Measurements from ENCODE around the gene GABBR2. TPM values are rescaled to one million over a fixed set of nuclear protein-coding genes. Genes with fewer than 3 reads are reported as not detected.

The GABBR2 gene
- total RNA-seq, 1 experiment from 2014 or later: 0.76 TPM

GRCh38 chr9:98370300-98370975 lies 338.3 kb downstream of the GABBR2 start:
- no peak overlapping the region for H3K4me2 ChIP-seq
- H3K79me2 ChIP-seq (ENCODE audit: low read depth): no peaks in the 10 kb centered on the region
- POLR2A ChIA-PET (ENCODE audit: unreplicated experiment): no interaction called here
- BruUV-seq (replicated peaks): no TSS peak
- TF ChIP-seq CTCF (conservative IDR thresholded peaks at IDR 0.05): no peak
- no peak for TF ChIP-seq EZH2 (IDR thresholded peaks at IDR 0.05; ENCODE audit: low read depth)
- no peak for DNase-seq
- CTCF ChIA-PET: no interaction called here
- H3K27ac ChIP-seq: no peak overlapping the region
- peaks cover 10% of the 10 kb centered on the region for H3K9me3 ChIP-seq (ENCODE audit: insufficient read depth, low read depth)
- peaks cover 25% of the 10 kb centered on the region for H3K4me1 ChIP-seq (replicated peaks; ENCODE audit: insufficient read depth)
- no peaks in the 10 kb centered on the region for H3K27me3 ChIP-seq (ENCODE audit: insufficient read depth, low read depth)
- H3K4me3 ChIP-seq: no peak overlapping the region
- H3K9me2 ChIP-seq (ENCODE audit: insufficient read depth): no peaks in the 10 kb centered on the region
- H2AFZ ChIP-seq: no peak overlapping the region
- H3F3A ChIP-seq (ENCODE audit: insufficient read depth, low read depth): peaks cover 18% of the 10 kb centered on the region
- H3K36me3 ChIP-seq (ENCODE audit: low read depth): no peaks in the 10 kb centered on the region
- H4K20me1 ChIP-seq (ENCODE audit: insufficient read depth): no peaks in the 10 kb centered on the region
- intact Hi-C loops (cut with micrococcal nuclease; ENCODE audit: unreplicated experiment): no loop called here

GRCh38 chr9:98369896-98370295 lies 338.8 kb downstream of the GABBR2 start:
- ChIA-PET POLR2A (ENCODE audit: unreplicated experiment) (no interaction called here), CTCF (no interaction called here)
- intact Hi-C loops (cut with micrococcal nuclease; ENCODE audit: unreplicated experiment): no loop called here
- Histone ChIP-seq H3K79me2 (ENCODE audit: low read depth) (no peaks in the 10 kb centered on the region), H3K4me1 (replicated peaks; ENCODE audit: insufficient read depth) (peaks cover 20% of the 10 kb centered on the region), H2AFZ (no peak overlapping the region), H4K20me1 (ENCODE audit: insufficient read depth) (no peaks in the 10 kb centered on the region), H3F3A (ENCODE audit: insufficient read depth, low read depth) (peaks cover 13% of the 10 kb centered on the region), H3K36me3 (ENCODE audit: low read depth) (no peaks in the 10 kb centered on the region), H3K9me3 (ENCODE audit: insufficient read depth, low read depth) (peaks cover 12% of the 10 kb centered on the region), H3K27me3 (ENCODE audit: insufficient read depth, low read depth) (no peaks in the 10 kb centered on the region), H3K9me2 (ENCODE audit: insufficient read depth) (no peaks in the 10 kb centered on the region), H3K4me3 (no peak overlapping the region), H3K4me2 (no peak overlapping the region), H3K27ac (no peak overlapping the region)
- BruUV-seq (replicated peaks): no TSS peak
- DNase-seq: no peak
- TF ChIP-seq CTCF (conservative IDR thresholded peaks at IDR 0.05) (no peak), EZH2 (IDR thresholded peaks at IDR 0.05; ENCODE audit: low read depth) (no peak)

- Histone ChIP-seq H2AFZ (no peak overlapping the region), H3K36me3 (ENCODE audit: low read depth) (no peaks in the 10 kb centered on the region), H3K4me3 (no peak overlapping the region), H3K79me2 (ENCODE audit: low read depth) (no peaks in the 10 kb centered on the region), H3K27ac (no peak overlapping the region), H3K9me2 (ENCODE audit: insufficient read depth) (no peaks in the 10 kb centered on the region), H4K20me1 (ENCODE audit: insufficient read depth) (no peaks in the 10 kb centered on the region), H3K27me3 (ENCODE audit: insufficient read depth, low read depth) (no peaks in the 10 kb centered on the region), H3F3A (ENCODE audit: insufficient read depth, low read depth) (peaks cover 9% of the 10 kb centered on the region), H3K9me3 (ENCODE audit: insufficient read depth, low read depth) (peaks cover 16% of the 10 kb centered on the region), H3K4me1 (replicated peaks; ENCODE audit: insufficient read depth) (peaks cover 15% of the 10 kb centered on the region), H3K4me2 (no peak overlapping the region)
- CTCF ChIA-PET: no interaction called here
- POLR2A ChIA-PET (ENCODE audit: unreplicated experiment): no interaction called here
- DNase-seq: no peak
- intact Hi-C loops (cut with micrococcal nuclease; ENCODE audit: unreplicated experiment): no loop called here
- BruUV-seq (replicated peaks): no TSS peak
- TF ChIP-seq CTCF (conservative IDR thresholded peaks at IDR 0.05) (no peak), EZH2 (IDR thresholded peaks at IDR 0.05; ENCODE audit: low read depth) (no peak)
Measured at GRCh38 chr9:98369471-98369870, 339.3 kb downstream of the GABBR2 start.
